Measurements from ENCODE around the gene SLC8B1. TPM values are rescaled to one million over a fixed set of nuclear protein-coding genes. Genes with fewer than 3 reads are reported as not detected.

The SLC8B1 gene
- total RNA-seq, 1 donor from 2014 or later: 45.6 TPM

GRCh38 chr12:113318900-113319628, 15.8 kb downstream of the SLC8B1 start:
- H3K27me3 Mint-ChIP-seq (ENCODE audit: unreplicated experiment): no peaks in the 10 kb centered on the region
- no peak for TF ChIP-seq CTCF (IDR thresholded peaks at IDR 0.05)
- peaks cover 2% of the 10 kb centered on the region for H3K4me1 Mint-ChIP-seq (ENCODE audit: unreplicated experiment)
- no peak overlapping the region for H3K27ac Mint-ChIP-seq (ENCODE audit: unreplicated experiment)
- DNase-seq (ENCODE audit: extremely low spot score, unreplicated experiment): no peak
- peaks cover 36% of the 10 kb centered on the region for H3K36me3 Mint-ChIP-seq (ENCODE audit: unreplicated experiment)
- no peaks in the 10 kb centered on the region for H3K9me3 Mint-ChIP-seq (ENCODE audit: unreplicated experiment)
- no peak overlapping the region for H3K4me3 Mint-ChIP-seq (ENCODE audit: unreplicated experiment)

- H3K4me1 Mint-ChIP-seq (ENCODE audit: unreplicated experiment): peaks cover 2% of the 10 kb centered on the region
- no peak for TF ChIP-seq CTCF (IDR thresholded peaks at IDR 0.05)
- no peaks in the 10 kb centered on the region for H3K27me3 Mint-ChIP-seq (ENCODE audit: unreplicated experiment)
- peaks cover 37% of the 10 kb centered on the region for H3K36me3 Mint-ChIP-seq (ENCODE audit: unreplicated experiment)
- no peak for DNase-seq (ENCODE audit: extremely low spot score, unreplicated experiment)
- H3K4me3 Mint-ChIP-seq (ENCODE audit: unreplicated experiment): no peak overlapping the region
- no peaks in the 10 kb centered on the region for H3K9me3 Mint-ChIP-seq (ENCODE audit: unreplicated experiment)
- H3K27ac Mint-ChIP-seq (ENCODE audit: unreplicated experiment): no peak overlapping the region
Observed at GRCh38 chr12:113318046-113318656, 16.8 kb downstream of the SLC8B1 start.

GRCh38 chr12:113317122-113317521, 17.8 kb downstream of the SLC8B1 start:
- no peak overlapping the region for H3K27ac Mint-ChIP-seq (ENCODE audit: unreplicated experiment)
- TF ChIP-seq CTCF (IDR thresholded peaks at IDR 0.05): no peak
- DNase-seq (ENCODE audit: extremely low spot score, unreplicated experiment): no peak
- H3K4me1 Mint-ChIP-seq (ENCODE audit: unreplicated experiment): peaks cover 2% of the 10 kb centered on the region
- H3K9me3 Mint-ChIP-seq (ENCODE audit: unreplicated experiment): no peaks in the 10 kb centered on the region
- no peak overlapping the region for H3K4me3 Mint-ChIP-seq (ENCODE audit: unreplicated experiment)
- peaks cover 34% of the 10 kb centered on the region for H3K36me3 Mint-ChIP-seq (ENCODE audit: unreplicated experiment)
- no peaks in the 10 kb centered on the region for H3K27me3 Mint-ChIP-seq (ENCODE audit: unreplicated experiment)

GRCh38 chr12:113316155-113316554, 18.8 kb downstream of the SLC8B1 start:
- no peak overlapping the region for H3K27ac Mint-ChIP-seq (ENCODE audit: unreplicated experiment)
- peak; percentile 8 for TF ChIP-seq CTCF (IDR thresholded peaks at IDR 0.05)
- H3K4me3 Mint-ChIP-seq (ENCODE audit: unreplicated experiment): no peak overlapping the region
- no peaks in the 10 kb centered on the region for H3K27me3 Mint-ChIP-seq (ENCODE audit: unreplicated experiment)
- no peak for DNase-seq (ENCODE audit: extremely low spot score, unreplicated experiment)
- peaks cover 2% of the 10 kb centered on the region for H3K4me1 Mint-ChIP-seq (ENCODE audit: unreplicated experiment)
- H3K36me3 Mint-ChIP-seq (ENCODE audit: unreplicated experiment): peaks cover 31% of the 10 kb centered on the region
- H3K9me3 Mint-ChIP-seq (ENCODE audit: unreplicated experiment): no peaks in the 10 kb centered on the region

- peaks cover 2% of the 10 kb centered on the region for H3K4me1 Mint-ChIP-seq (ENCODE audit: unreplicated experiment)
- no peaks in the 10 kb centered on the region for H3K9me3 Mint-ChIP-seq (ENCODE audit: unreplicated experiment)
- no peak for TF ChIP-seq CTCF (IDR thresholded peaks at IDR 0.05)
- DNase-seq (ENCODE audit: extremely low spot score, unreplicated experiment): no peak
- H3K36me3 Mint-ChIP-seq (ENCODE audit: unreplicated experiment): peaks cover 33% of the 10 kb centered on the region
- no peak overlapping the region for H3K4me3 Mint-ChIP-seq (ENCODE audit: unreplicated experiment)
- H3K27ac Mint-ChIP-seq (ENCODE audit: unreplicated experiment): no peak overlapping the region
- H3K27me3 Mint-ChIP-seq (ENCODE audit: unreplicated experiment): no peaks in the 10 kb centered on the region
Observed at GRCh38 chr12:113315358-113315757, 19.6 kb downstream of the SLC8B1 start.

Measured in osteocyte (in vitro differentiated cells).